ENCODE results near the gene ITGB2.
A peak's percentile ranks its signal among the peaks of the same experiment; 100 is the strongest.

ITGB2 gene

DNA sequence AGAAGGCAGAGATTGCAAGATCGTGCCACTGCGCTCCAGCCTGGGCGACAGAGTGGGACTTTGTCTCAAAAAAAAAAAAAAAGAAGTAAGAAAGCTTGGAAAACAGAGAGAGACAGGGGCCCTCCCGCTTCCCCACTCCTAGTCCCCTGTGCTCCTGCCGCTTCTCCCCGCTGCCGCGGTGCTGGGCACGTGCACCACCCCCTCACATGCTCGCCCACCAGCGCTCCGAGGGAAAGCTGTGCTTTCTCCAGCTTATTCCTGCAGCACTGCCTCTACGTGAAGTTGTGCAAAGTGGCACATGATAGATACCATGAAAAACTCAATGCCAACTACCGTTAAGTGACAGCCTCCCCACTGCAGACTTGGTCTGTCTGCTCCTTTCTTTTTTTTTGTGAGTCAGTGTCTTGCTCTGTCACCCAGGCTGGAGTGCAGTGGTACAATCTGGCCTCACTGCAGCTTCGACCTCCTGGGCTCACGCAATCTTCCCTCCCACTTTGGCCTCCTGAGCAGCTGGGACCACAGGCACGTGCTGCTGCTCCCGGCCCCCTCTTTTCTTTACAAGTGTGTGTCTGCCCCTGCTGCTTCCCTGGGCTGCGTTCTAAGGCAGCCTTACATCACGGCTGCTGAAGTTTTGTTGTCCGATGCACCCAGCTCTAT is 34.6 kb upstream of the ITGB2 start:
- DNase-seq, result no peak

DNA sequence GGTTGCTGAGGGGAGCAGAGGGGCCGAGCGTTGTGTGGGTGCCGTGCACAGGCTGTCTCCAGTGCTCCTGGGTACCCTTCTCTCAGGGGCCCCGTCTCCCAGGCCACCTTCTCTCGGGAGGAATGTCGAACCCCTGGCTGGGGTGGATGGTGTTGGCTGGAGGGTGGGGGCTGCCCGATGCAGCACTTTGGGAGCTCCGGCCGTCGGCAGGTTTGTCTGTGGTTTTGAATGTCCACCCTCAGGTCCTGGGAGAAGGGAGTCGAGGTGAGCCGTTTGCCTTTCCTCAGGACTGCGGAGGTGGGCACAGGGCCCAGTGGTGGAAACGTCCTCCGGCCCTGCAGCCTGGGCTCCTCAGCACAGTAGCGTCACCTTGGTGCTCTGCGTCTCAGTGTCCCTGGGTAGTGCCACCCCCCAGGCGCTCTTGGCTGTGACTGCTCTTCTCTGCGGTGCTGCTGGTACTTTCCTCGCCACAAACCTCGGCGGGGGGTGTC is 33.6 kb upstream of the ITGB2 start:
- DNase-seq, result no peak

GRCh38 chr21:44953628-44954021 is 32.9 kb upstream of the ITGB2 start:
- no peak for DNase-seq

GRCh38 chr21:44952929-44953627 is 32.4 kb upstream of the ITGB2 start:
- no peak for DNase-seq

DNA sequence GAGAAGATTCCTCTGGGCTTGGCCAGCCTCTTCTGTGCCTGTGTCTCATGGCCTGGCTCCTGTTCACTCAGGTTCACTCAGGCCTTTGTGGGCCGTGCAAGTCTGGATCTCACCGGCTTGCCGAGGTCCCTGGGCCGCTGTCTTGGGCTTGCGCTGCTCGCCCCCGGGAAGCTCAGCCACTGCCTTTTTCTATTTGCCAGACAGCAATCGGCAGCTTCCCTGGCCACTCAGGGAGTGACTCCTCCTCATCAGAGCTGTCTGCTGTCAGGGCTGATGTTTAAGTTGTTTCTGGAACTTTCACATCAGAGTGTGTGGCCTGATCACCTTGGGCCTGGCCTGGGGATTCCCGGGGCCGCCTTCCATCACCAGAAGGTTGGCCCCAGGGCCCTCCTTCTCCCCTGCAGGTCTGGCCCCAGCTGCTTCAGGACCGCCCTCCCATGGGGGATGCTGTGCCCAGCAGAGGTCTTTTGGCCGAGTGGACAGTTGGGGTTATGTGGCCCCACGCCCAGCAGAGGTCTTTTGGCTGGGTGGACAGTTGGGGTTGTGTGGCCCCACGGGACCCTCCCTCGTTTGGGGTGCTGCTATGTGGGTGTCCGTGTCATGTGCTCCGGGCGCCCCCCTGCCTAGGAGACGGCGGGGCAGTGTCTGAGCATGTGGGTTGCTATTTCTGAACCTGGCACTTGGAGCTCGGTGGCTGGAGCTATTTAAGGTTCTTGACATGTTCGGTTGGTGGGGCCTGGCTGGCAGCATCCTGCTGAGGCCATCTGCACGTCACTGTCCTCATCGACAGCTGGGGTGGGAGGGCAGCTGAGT is 31.6 kb upstream of the ITGB2 start:
- no peak for DNase-seq

DNA sequence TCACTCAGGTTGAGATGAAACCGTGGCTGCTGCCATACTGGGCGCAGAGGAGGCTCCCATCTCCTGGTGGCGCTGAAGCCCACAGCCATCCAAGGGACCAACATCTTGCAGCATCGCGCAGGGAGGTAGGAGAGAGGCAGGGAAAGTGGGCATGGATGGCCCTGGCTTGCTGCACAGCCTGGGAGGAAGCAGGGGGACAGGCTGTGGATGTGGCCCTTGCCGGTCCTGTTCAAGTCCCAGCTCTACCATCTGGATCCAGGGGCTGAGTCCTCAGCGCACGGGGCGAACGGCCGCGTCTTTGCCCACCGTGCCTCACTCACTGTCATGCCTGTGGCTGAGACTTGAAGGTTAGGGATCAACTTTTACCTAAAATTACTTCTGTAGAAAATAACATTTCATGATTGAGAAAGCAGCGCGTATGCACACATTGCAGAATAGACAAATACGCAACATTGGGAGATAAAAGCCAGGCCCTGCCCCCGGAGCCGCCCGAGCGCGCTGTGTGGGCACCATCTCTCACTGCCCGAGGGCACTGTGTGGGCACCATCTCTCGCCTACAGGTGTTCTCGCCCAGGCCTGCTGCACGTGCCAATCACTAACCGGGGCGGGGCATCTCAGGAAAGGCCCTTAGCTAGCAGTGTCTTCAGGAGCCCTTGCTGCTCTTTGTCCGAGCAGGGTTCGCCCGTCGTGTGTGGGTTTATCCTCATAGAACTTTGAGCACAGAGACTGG is 30.7 kb upstream of the ITGB2 start:
- no peak for DNase-seq

DNA sequence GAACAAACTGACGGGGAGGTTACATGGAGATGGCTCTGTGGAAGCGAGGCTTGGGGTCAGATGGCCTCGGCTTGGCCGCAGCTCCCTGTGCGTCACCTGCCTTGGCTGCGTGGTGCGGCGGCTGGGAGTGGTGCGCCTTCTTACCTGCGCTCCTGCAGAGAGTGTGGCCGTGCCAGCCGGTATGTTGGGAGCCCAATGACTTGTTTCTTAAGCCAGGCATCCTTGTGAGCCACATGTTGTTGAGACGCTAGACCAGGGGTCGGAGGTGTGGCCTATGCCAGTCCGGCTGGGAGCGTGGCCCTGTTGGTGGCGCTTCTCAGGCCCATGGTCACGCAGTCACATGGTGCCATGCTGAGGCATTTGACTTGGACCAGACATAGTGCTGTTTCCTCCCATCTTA is 29.7 kb upstream of the ITGB2 start:
- no peak for DNase-seq

- peak; percentile 85 for DNase-seq
Measured at GRCh38 chr21:44949779-44950198, 29.1 kb upstream of the ITGB2 start.

DNA sequence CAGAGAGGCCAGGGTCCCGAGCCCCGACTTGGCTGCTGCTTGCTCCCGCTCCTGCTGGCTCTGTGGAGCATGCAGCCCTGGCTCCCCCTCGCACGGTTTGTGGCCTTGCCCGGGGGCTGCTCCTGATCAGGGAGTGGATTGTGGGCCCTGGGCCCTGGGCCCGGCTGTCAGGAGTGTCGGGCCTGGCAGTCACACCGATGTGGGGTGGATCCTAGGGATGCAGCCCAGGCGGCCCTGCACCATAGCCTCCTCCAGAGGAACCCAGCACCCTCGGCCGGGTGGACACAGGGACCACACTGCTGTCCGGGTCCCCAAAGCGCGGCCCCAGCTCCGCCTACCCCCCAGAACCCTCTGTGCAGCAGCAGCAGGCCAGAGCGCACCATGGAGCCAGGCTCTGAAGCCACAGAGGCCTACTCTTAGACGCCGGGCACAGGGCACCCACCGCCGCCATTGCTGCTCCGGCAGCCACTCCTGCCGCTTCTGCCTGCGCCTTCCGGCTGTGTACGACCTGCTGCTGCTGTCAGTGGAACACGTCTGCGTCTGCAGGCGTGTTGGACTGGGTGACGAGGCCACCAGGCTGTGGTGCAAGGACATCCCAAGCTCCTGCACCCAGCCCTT is 28.6 kb upstream of the ITGB2 start:
- no peak for DNase-seq

DNA sequence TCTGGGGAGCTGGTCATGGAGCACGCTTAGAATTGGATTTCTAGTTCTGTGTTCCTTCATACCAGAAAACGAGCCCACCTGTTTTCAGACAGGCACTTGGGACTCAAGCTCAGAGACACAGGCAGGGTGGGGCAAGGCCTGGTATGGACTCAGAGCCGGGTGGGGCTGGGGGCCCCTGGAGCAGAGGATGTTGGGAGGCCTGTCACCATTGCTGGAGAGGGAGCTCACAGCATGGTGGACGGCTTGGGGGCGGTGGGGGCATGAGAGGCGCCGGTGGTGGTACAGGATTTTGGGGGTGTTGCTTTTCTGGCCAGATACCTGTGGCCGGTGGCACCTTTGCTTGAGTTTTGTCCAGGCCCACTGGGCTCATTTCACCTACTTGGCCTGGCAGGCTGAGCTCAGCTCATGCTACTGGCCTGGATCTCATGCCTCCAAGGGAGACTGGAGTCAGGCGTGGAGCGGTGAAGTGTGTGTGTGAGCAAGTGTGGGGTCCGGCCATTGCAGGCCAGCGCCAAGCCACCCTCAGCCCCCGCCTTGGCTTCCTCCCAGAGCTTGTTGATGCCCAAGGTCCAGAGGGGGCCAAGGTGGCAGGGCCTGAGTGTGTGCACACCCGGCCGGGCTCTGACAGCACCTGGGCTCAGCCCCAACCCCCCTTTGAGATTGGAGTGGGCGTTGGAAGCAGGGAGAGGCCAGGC is 27.9 kb upstream of the ITGB2 start:
- no peak for DNase-seq

DNA sequence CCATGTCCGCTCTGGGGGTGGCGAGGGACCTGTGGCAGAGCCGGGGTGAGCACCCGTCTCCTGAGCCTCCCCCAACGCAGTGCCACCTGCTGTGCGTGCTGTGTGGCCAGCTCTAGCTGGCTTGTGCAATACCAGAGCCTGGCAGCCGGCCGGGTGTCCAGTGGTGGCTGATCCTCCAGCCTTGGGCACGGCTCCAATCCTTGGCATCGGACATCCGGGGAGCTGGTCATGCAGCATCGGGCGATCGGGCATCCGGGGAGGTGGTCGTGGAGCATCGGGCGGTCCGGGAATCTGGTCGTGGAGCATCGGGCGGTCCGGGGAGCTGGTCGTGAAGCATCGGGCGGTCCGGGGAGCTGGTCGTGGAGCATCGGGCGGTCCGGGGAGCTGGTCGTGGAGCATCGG is 27.2 kb upstream of the ITGB2 start:
- DNase-seq, result no peak

DNA sequence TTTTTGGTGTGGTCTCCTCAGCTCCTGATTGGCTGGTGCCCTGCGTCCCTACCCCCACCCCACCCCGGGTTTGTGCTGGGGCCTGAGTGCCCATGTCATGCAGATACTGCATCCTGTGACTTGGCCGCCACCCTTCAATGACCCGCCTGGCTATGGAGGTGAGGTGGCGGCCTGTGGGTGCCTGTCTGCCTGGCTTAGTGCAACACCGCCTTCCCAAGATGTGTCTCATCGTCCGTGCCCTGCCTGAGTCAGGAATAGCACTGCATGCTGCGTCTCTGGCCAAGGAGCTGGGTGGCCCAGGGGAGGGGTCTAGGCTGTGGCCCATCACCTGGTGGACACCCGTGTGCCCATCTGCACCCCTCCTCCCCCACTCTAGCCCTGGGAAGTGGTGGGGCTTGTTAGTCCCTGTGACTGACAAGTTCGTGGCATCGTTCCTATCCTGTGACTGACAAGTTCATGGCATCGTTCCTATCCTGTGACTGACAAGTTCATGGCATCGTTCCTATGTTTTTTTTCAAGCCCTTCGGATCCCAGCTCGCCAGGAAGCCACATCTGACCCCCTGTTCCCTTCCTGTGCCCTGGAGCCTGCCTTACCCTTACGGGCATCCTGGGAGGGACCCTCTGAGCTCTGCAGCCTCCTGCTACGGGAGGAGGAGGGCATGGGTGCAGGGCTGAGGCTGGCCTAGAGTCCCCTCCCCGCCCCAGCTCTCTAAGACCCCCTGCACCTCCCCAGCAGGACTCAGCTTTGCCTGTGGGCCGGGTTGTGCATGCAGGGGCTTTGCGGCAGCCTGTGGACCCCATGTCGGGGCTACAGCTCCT is 26.6 kb upstream of the ITGB2 start:
- no peak for DNase-seq

GRCh38 chr21:44946254-44947041 is 25.7 kb upstream of the ITGB2 start:
- no peak for DNase-seq

DNA sequence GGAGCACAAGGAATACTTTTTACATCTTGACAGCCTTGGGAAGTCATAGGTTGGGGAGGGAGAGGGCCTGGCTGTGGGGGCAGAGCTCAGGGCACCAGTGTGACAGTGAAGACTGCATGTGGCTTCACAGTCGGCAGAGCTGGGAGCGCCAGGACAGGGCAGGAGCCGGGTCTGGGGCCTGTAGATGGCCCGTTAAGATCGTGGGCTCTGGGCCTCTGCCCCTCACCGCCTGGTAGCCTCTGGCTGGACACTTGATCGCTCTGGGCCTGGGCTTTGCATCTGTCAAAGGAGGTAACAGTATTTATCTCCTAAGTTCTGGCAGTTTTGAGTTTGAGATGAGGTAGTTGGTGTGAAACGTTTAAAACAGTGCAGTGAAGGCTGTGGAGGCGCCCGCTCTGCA is 23.9 kb upstream of the ITGB2 start:
- no peak for DNase-seq

DNA sequence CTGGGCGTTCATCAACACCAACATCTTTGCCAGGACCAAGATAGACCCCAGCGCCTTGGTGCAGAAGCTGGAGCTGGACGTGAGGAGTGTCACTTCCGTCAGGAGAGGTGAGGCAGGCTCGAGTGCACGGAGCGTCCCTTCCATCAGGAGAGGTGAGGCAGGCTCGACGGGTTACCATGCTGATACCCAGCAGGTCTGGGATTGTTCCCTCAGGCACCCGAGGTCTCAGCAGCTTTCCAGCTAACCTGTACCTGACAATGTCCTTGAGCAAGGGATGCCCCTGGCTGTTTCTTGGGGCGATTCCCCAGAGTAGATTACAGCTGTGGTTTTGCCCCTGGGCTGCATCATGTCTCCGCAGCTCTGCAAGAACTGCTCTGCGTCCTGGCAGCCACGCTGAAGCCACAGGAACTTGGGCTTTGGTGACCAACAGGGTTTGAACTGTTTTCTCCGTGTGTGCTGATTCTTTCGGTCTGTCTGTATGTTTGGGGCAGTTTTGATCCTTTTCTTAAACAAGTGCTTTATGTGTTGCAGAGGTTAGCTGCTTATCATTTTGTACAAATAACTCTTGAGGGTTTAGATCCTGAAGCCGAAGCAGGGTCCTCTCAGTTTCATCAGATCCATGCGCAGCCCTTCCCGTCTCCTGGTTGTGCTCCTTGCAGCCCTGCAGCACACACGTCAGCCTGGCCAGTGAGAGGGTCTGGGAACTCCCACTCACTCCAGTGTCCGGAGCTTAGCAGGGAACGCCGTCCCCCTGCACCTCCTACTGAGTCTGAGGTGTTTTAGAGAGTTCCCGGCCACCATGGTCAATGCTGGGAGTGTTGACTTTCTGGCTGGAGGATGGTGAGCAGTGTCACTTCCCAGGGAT is 23.2 kb upstream of the ITGB2 start:
- no peak for DNase-seq

- DNase-seq, result no peak
Measured at GRCh38 chr21:44943005-44943685, 22.4 kb upstream of the ITGB2 start.

DNA sequence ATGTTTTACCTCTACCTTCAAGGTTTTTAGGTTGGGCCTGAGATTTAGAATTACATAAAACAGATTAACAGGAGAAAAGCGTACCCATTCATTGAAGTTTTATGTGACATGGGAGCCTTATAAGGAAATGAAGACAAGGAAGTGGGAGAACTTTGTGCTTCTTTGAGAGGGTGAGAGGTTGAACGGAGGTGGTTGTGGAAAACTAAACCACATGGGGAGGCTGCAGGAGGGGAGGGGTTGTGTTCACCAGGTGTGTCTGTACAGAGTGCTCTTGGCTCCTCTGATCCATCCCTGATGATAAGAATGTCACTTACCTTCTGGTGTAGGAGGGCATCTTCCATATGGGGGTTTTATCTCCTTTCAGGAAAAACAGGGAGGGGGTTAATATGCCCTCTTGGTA is 21.9 kb upstream of the ITGB2 start:
- DNase-seq, result no peak

- DNase-seq, result no peak
Measured at GRCh38 chr21:44941567-44941966, 20.9 kb upstream of the ITGB2 start.

Measured in activated T-cell treated with anti-CD3 and anti-CD28 coated beads, Interleukin-2, amount 50 U/mL, for 1 hour (primary cell).